HepG2 (cell line): ENCODE data around the gene ADARB1. TPM values are rescaled to one million over a fixed set of nuclear protein-coding genes. Genes with fewer than 3 reads are reported as not detected.

ENCODE experiments used
- ATAC-seq: fragments of 200-7000 bp; cut with Tn5 transposase; 3 replicates; pipeline ENCODE4 v1.9.1; 2020; ENCODE audit warnings: mild to moderate bottlenecking, moderate library complexity
- BruUV-seq: library from RNA; stranded (reverse); fragments of 400-500 nt; replicated peaks from 2 replicates; lab custom pipeline; 2021; lab: Mats Ljungman, UMichigan
- CTCF ChIA-PET: fragments of 300-600 bp; formaldehyde crosslinking; extraction: SDS; loops from one replicate; lab custom pipeline; 2021; ENCODE audit warnings: low total read pairs, inconsistent platforms, low intra/inter-chr PET ratio; lab: Yijun Ruan, JAX
- POLR2A ChIA-PET: fragments of 350-600 bp; sonication (Branson Sonifier 250); formaldehyde crosslinking; loops from one replicate; lab custom pipeline; 2020; ENCODE audit warnings: antibody characterized with exemption, inconsistent platforms; lab: Yijun Ruan, JAX
- DNase-seq: peaks from one replicate; pipeline ENCODE4 v3.0.0-alpha.2; 2015; ENCODE audit warnings: low spot score
- FAIRE-seq: peaks from 3 replicates; lab custom pipeline; 2011; peaks lifted over from hg19 to GRCh38; lab: Jason Lieb, UNC
- H2AFZ ChIP-seq: one replicate; pipeline ENCODE4 v1.6.1; 2011; ENCODE audit warnings: low read length, inconsistent platforms
- H3K27ac ChIP-seq: fragments of 300-600 bp; 3 replicates; pipeline ENCODE4 v1.8.0; 2011; ENCODE audit warnings: mixed run types, mild to moderate bottlenecking, mixed read lengths, low read length, inconsistent platforms; ENCODE audit not compliant: insufficient read depth; ENCODE audit errors: extremely low read length
- H3K27me3 ChIP-seq, 2 experiments: fragments of 200-600 bp in 1 of 2; 2 replicates in 1 of 2; 3 replicates in 1 of 2; pipeline versions ENCODE4 v1.6.0 to v1.8.0; 2011; ENCODE audit warnings: low read length in 2 of 2, mild to moderate bottlenecking in 2 of 2, moderate library complexity in 2 of 2, inconsistent platforms in 1 of 2; ENCODE audit not compliant: insufficient read depth in 2 of 2, control insufficient read depth in 1 of 2
- H3K36me3 ChIP-seq, 2 experiments: fragments of 200-600 bp in 1 of 2; replicated peaks in 1 of 2; 2 replicates in 1 of 2; 3 replicates in 1 of 2; pipeline versions ENCODE4 v1.5.1 to v1.8.0; 2011; ENCODE audit warnings: low read length in 2 of 2, inconsistent platforms in 1 of 2; ENCODE audit not compliant: insufficient read depth in 2 of 2, control insufficient read depth in 1 of 2
- H3K4me1 ChIP-seq: 2 replicates; pipeline ENCODE4 v1.5.1; 2012; ENCODE audit warnings: low read length, inconsistent platforms; ENCODE audit not compliant: insufficient read depth
- H3K4me2 ChIP-seq: 2 replicates; pipeline ENCODE4 v1.6.0; 2011; ENCODE audit warnings: low read depth, low read length, inconsistent platforms
- H3K4me3 ChIP-seq, 3 experiments: fragments of 200-600 bp in 1 of 3; sonication (generic), shearing (Covaris generic) in 1 of 3; replicated peaks in 1 of 3; 2 replicates each; pipeline ENCODE4 v1.5.1; 2011 to 2016; ENCODE audit warnings: low read length in 3 of 3, inconsistent platforms in 2 of 3, low read depth in 2 of 3, mild to moderate bottlenecking in 2 of 3, control low read depth in 1 of 3, mixed read lengths in 1 of 3; ENCODE audit not compliant: insufficient read depth in 1 of 3
- H3K79me2 ChIP-seq: one replicate; pipeline ENCODE4 v1.6.1; 2011; ENCODE audit warnings: low read length, inconsistent platforms; ENCODE audit not compliant: insufficient read depth
- H3K9ac ChIP-seq: 2 replicates; pipeline ENCODE4 v1.6.0; 2011; ENCODE audit warnings: mild to moderate bottlenecking, low read depth, low read length, inconsistent platforms; ENCODE audit not compliant: insufficient read depth
- H3K9me3 ChIP-seq: 2 replicates; pipeline ENCODE4 v1.5.1; 2012; ENCODE audit warnings: mild to moderate bottlenecking, low read length
- H4K20me1 ChIP-seq: 2 replicates; pipeline ENCODE4 v1.6.0; 2011; ENCODE audit warnings: inconsistent platforms, mild to moderate bottlenecking, low read length, moderate library complexity; ENCODE audit not compliant: insufficient read depth
- CCDC6 ChIP-seq: sonication (generic); formaldehyde crosslinking; IDR thresholded peaks from 2 replicates; pipeline ENCODE4 v1.8.1; 2022; ENCODE audit warnings: mild to moderate bottlenecking, missing genetic modification reagents, moderate library complexity
- CREB1 ChIP-seq, 2 experiments: fragments of 450-650 bp in 1 of 2; IDR thresholded peaks; 2 replicates each; pipeline ENCODE4 v1.6.1; 2016 to 2017; ENCODE audit warnings: control low read depth in 1 of 2, mild to moderate bottlenecking in 1 of 2, missing compliant biosample characterization in 1 of 2, missing genetic modification characterization in 1 of 2
- ERF ChIP-seq: IDR thresholded peaks from 2 replicates; pipeline ENCODE4 v1.6.1; 2018; ENCODE audit warnings: missing biosample characterization, missing genetic modification reagents
- HIVEP1 ChIP-seq: sonication (generic); formaldehyde crosslinking; IDR thresholded peaks from 2 replicates; pipeline ENCODE4 v1.4.0; 2020; ENCODE audit warnings: mild to moderate bottlenecking, missing genetic modification reagents
- ISX ChIP-seq: sonication (generic); formaldehyde crosslinking; conservative IDR thresholded peaks from 2 replicates; pipeline ENCODE4 v1.5.0; 2020; ENCODE audit warnings: missing genetic modification reagents
- ONECUT2 ChIP-seq: sonication (generic); formaldehyde crosslinking; IDR thresholded peaks from 2 replicates; pipeline ENCODE4 v1.4.0; 2020; ENCODE audit warnings: missing genetic modification reagents
- PHB2 ChIP-seq: fragments of 450-650 bp; IDR thresholded peaks from 2 replicates; pipeline ENCODE4 v1.6.1; 2018; ENCODE audit not compliant: partially characterized antibody
- SMYD3 ChIP-seq: sonication (generic); formaldehyde crosslinking; IDR thresholded peaks from 2 replicates; pipeline ENCODE4 v1.8.1; 2023; ENCODE audit warnings: mild to moderate bottlenecking, missing genetic modification reagents
- WIZ ChIP-seq: sonication (generic); formaldehyde crosslinking; IDR thresholded peaks from 2 replicates; pipeline ENCODE4 v1.5.1; 2020; ENCODE audit warnings: mild to moderate bottlenecking, missing genetic modification reagents
- ZNF615 ChIP-seq: sonication (generic); formaldehyde crosslinking; IDR thresholded peaks from 2 replicates; pipeline ENCODE4 v1.5.0; 2020; ENCODE audit warnings: mild to moderate bottlenecking, missing genetic modification reagents, borderline replicate concordance
- ZNF652 ChIP-seq: IDR thresholded peaks from 2 replicates; pipeline ENCODE4 v1.6.1; 2016; ENCODE audit warnings: low read depth, borderline replicate concordance
- ZNF878 ChIP-seq: sonication (generic); formaldehyde crosslinking; IDR thresholded peaks from 2 replicates; pipeline ENCODE4 v1.8.1; 2023; ENCODE audit warnings: mild to moderate bottlenecking, missing genetic modification reagents, moderate library complexity
- WGBS: methylation state at CpG from one replicate; pipeline ENCODE4 v1.1.6; 2017; ENCODE audit warnings: low lambda C conversion rate; 5-methylcytosine and 5-hydroxymethylcytosine counted together
- in situ Hi-C: cut with HindIII; loops from 2 replicates; pipeline ENCODE4 v1.10.0; 2017; ENCODE audit warnings: low pct_unique_long_range_greater_than_20kb; ENCODE audit not compliant: extremely low pct_ligation_motif_present
- intact Hi-C: fragments of 100-400 bp; cut with micrococcal nuclease; formaldehyde crosslinking; loops from one replicate; pipeline ENCODE4 v1.10.0; 2022; ENCODE audit not compliant: unreplicated experiment
- polyA plus RNA-seq, 8 experiments: library from polyadenylated mRNA; depleted of rRNA in 3 of 8; stranded (reverse) in 7 of 8; unstranded in 1 of 8; fragments of >200 nt; fragmentation: Illumina TruSeq in 4 of 8; extraction: Trizol in 4 of 8; gene quantifications; 2 replicates each; pipeline versions ENCODE4 v1.2.1 to v1.2.3, GENCODE V29; 2011 to 2016; ENCODE audit warnings: low read depth in 4 of 8, missing spikeins in 1 of 8, mixed read lengths in 1 of 8; ENCODE audit not compliant: insufficient read depth in 1 of 8
- total RNA-seq, 5 experiments: library from RNA; depleted of rRNA; stranded (reverse); fragments of >200 nt; fragmentation: Illumina TruSeq; extraction: Trizol; gene quantifications; 2 replicates each; pipeline ENCODE4 v1.2.3, GENCODE V29; 2016; ENCODE audit warnings: low read depth in 1 of 5
- TF ChIP-seq, protein P1 (sequence below): sonication (generic); formaldehyde crosslinking; IDR thresholded peaks from 2 replicates; pipeline ENCODE4 v1.5.1; 2020; ENCODE audit warnings: mild to moderate bottlenecking, missing genetic modification reagents, borderline replicate concordance
- TF ChIP-seq, protein P2 (sequence below): sonication (generic); formaldehyde crosslinking; IDR thresholded peaks from 2 replicates; pipeline ENCODE4 v1.5.0; 2020; ENCODE audit warnings: missing genetic modification reagents, mild to moderate bottlenecking, borderline replicate concordance

ADARB1 gene
- total and polyA plus RNA-seq, 2 of the 13 experiments (the other 11 are each of a cell fraction or from before 2014, with no cell fraction given): 6.6 to 10.0 TPM

DNA sequence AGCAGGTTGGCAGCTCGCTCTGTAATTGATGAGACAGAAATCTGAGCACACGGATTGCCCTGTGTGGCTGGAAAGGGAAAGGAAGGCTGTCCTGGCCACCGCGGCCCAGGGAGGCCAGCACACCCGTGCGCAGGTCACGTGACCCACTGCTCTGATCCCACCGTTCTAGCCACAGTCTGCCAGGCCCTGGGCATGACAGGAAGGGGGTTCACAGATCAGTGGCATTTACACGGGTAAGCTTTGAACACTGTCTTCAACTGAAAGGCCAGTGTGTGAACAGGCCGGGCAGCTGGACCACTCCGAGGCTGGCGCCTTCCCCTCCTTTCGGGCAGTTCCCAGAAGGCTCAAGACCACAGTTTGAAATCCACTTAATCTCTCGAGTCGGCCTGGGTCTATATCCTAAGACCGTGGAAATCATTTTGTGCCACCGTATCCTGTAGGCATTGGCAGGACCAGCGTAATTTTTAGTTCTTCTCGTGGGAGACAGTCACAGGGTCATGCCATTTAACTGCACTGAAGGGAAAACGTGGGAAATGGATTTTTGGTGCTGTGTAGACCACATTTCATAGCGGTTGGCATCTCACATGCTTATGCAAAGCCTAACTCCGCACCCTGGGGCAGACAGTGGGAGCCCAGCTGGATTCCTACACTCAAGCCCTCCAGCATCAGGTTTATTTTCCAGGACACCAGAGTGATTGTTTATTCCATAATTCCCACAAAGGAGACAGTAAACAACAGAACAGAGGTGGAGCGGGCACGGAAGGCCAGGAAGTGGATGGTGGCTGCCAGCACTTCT is 3.1 kb upstream of the ADARB1 start:
- H3K79me2 ChIP-seq: peaks cover 4% of the 10 kb centered on the region
- no peak overlapping the region for H3K9ac ChIP-seq
- peaks cover 0 to 11% of the 10 kb centered on the region in 2 experiments; a peak in 1 of 5 replicates for H3K27me3 ChIP-seq
- BruUV-seq: no TSS peak
- H3K36me3 ChIP-seq: no peaks in the 10 kb centered on the region
- H3K4me1 ChIP-seq: peaks cover 19% of the 10 kb centered on the region
- no peaks in the 10 kb centered on the region for H3K9me3 ChIP-seq
- no peak overlapping the region for H3K27ac ChIP-seq
- H4K20me1 ChIP-seq: peaks cover 2% of the 10 kb centered on the region; the same call in 1 of the 2 replicates
- TF ChIP-seq WIZ (CRISPR knock-in tag): no peak
- no peak for TF ChIP-seq ZNF615 (CRISPR knock-in tag)
- no peak for TF ChIP-seq ZNF878 (CRISPR knock-in tag)
- no peak for TF ChIP-seq HIVEP1 (CRISPR knock-in tag)
- no peak for TF ChIP-seq SMYD3 (CRISPR knock-in tag)
- TF ChIP-seq, protein P1, sequence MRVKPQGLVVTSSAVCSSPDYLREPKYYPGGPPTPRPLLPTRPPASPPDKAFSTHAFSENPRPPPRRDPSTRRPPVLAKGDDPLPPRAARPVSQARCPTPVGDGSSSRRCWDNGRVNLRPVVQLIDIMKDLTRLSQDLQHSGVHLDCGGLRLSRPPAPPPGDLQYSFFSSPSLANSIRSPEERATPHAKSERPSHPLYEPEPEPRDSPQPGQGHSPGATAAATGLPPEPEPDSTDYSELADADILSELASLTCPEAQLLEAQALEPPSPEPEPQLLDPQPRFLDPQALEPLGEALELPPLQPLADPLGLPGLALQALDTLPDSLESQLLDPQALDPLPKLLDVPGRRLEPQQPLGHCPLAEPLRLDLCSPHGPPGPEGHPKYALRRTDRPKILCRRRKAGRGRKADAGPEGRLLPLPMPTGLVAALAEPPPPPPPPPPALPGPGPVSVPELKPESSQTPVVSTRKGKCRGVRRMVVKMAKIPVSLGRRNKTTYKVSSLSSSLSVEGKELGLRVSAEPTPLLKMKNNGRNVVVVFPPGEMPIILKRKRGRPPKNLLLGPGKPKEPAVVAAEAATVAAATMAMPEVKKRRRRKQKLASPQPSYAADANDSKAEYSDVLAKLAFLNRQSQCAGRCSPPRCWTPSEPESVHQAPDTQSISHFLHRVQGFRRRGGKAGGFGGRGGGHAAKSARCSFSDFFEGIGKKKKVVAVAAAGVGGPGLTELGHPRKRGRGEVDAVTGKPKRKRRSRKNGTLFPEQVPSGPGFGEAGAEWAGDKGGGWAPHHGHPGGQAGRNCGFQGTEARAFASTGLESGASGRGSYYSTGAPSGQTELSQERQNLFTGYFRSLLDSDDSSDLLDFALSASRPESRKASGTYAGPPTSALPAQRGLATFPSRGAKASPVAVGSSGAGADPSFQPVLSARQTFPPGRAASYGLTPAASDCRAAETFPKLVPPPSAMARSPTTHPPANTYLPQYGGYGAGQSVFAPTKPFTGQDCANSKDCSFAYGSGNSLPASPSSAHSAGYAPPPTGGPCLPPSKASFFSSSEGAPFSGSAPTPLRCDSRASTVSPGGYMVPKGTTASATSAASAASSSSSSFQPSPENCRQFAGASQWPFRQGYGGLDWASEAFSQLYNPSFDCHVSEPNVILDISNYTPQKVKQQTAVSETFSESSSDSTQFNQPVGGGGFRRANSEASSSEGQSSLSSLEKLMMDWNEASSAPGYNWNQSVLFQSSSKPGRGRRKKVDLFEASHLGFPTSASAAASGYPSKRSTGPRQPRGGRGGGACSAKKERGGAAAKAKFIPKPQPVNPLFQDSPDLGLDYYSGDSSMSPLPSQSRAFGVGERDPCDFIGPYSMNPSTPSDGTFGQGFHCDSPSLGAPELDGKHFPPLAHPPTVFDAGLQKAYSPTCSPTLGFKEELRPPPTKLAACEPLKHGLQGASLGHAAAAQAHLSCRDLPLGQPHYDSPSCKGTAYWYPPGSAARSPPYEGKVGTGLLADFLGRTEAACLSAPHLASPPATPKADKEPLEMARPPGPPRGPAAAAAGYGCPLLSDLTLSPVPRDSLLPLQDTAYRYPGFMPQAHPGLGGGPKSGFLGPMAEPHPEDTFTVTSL (CRISPR knock-in tag): no peak
- TF ChIP-seq, protein P2, sequence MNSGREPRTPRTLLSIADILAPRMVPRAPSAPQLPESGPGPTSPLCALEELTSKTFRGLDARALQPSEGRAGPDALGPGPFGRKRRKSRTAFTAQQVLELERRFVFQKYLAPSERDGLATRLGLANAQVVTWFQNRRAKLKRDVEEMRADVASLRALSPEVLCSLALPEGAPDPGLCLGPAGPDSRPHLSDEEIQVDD (CRISPR knock-in tag): no peak
- no peak for TF ChIP-seq PHB2
- TF ChIP-seq CCDC6 (CRISPR knock-in tag): no peak
- no peak for TF ChIP-seq CREB1 (IDR thresholded peaks at IDR 0.05)
- no peak for TF ChIP-seq CREB1 (CRISPR knock-in tag; IDR thresholded peaks at IDR 0.05)
- no peak for TF ChIP-seq ONECUT2 (CRISPR knock-in tag)
- no peak for TF ChIP-seq ISX
- TF ChIP-seq ZNF652 (CRISPR knock-in tag): no peak
- no peak for TF ChIP-seq ERF (CRISPR knock-in tag)
- 81% methylated on average over 17 of the region's 24 CpGs for WGBS
- DNase-seq (no peak), FAIRE-seq (no peak), ATAC-seq (no peak)
- no peak overlapping the region for H2AFZ ChIP-seq
- in situ Hi-C loops (no loop called here), intact Hi-C loops (loop anchor here (10.0 kb wide), 1 partner anchor 56 kb away; no protein-coding TSS in a partner anchor)
- POLR2A ChIA-PET: no interaction called here
- CTCF ChIA-PET: no interaction called here
- H3K4me3 ChIP-seq: no peak overlapping the region
- no peak overlapping the region for H3K4me2 ChIP-seq
